ENCODE data around the gene ATP6V0E2.

- TF ChIP-seq, protein P1, sequence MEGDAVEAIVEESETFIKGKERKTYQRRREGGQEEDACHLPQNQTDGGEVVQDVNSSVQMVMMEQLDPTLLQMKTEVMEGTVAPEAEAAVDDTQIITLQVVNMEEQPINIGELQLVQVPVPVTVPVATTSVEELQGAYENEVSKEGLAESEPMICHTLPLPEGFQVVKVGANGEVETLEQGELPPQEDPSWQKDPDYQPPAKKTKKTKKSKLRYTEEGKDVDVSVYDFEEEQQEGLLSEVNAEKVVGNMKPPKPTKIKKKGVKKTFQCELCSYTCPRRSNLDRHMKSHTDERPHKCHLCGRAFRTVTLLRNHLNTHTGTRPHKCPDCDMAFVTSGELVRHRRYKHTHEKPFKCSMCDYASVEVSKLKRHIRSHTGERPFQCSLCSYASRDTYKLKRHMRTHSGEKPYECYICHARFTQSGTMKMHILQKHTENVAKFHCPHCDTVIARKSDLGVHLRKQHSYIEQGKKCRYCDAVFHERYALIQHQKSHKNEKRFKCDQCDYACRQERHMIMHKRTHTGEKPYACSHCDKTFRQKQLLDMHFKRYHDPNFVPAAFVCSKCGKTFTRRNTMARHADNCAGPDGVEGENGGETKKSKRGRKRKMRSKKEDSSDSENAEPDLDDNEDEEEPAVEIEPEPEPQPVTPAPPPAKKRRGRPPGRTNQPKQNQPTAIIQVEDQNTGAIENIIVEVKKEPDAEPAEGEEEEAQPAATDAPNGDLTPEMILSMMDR (IDR thresholded peaks at IDR 0.05; ENCODE audit: low read length) = no peak
- TF ChIP-seq EZH2phosphoT487 (IDR thresholded peaks at IDR 0.05; ENCODE audit: low read length) = no peak
These were observed 41.3 kb upstream of the ATP6V0E2 start for GRCh38 chr7:149832332-149833041.

Data from MM.1S (cell line).